ENCODE data around the gene TSHZ2. TPM values are rescaled to one million over a fixed set of nuclear protein-coding genes. Genes with fewer than 3 reads are reported as not detected.

Gene TSHZ2
- total RNA-seq, 1 donor from 2014 or later: 30.4 TPM

GRCh38 chr20:53187392-53188068 is 215.4 kb downstream of the TSHZ2 start:
- Histone ChIP-seq H3K36me3 (no peaks in the 10 kb centered on the region), H3K4me3 (no peak overlapping the region), H3K27ac (no peak overlapping the region), H3K4me1 (no peaks in the 10 kb centered on the region), H3K27me3 (no peaks in the 10 kb centered on the region), H3K9me3 (no peaks in the 10 kb centered on the region)
- peak in 1 of 2 donors; percentile 12 for DNase-seq (ENCODE audit: extremely low spot score in 2 of 2)
- intact Hi-C loops (cut with DNase I): no loop called here
- TF ChIP-seq POLR2A (IDR thresholded peaks at IDR 0.05) (no peak), POLR2AphosphoS5 (IDR thresholded peaks at IDR 0.05; ENCODE audit: insufficient read depth in 1 of 2, low read depth in 1 of 2) (no peak), CTCF (IDR thresholded peaks at IDR 0.05) (no peak)

GRCh38 chr20:53190225-53190624 is 218.1 kb downstream of the TSHZ2 start:
- no peaks in the 10 kb centered on the region for H3K36me3 ChIP-seq
- no peaks in the 10 kb centered on the region for H3K27me3 ChIP-seq
- H3K4me3 ChIP-seq: no peak overlapping the region
- no peaks in the 10 kb centered on the region for H3K4me1 ChIP-seq
- no peak for TF ChIP-seq POLR2A (IDR thresholded peaks at IDR 0.05)
- no peak for TF ChIP-seq CTCF (IDR thresholded peaks at IDR 0.05)
- no peak for TF ChIP-seq POLR2AphosphoS5 (IDR thresholded peaks at IDR 0.05; ENCODE audit: insufficient read depth in 1 of 2, low read depth in 1 of 2)
- DNase-seq (ENCODE audit: extremely low spot score in 2 of 2): no peak
- no peak overlapping the region for H3K27ac ChIP-seq
- intact Hi-C loops (cut with DNase I): no loop called here
- no peaks in the 10 kb centered on the region for H3K9me3 ChIP-seq

- H3K27me3 ChIP-seq: no peaks in the 10 kb centered on the region
- DNase-seq (ENCODE audit: extremely low spot score in 2 of 2): no peak
- no peak overlapping the region for H3K4me3 ChIP-seq
- intact Hi-C loops (cut with DNase I): no loop called here
- H3K4me1 ChIP-seq: no peaks in the 10 kb centered on the region
- TF ChIP-seq POLR2A (IDR thresholded peaks at IDR 0.05): no peak
- TF ChIP-seq CTCF (IDR thresholded peaks at IDR 0.05): no peak
- TF ChIP-seq POLR2AphosphoS5 (IDR thresholded peaks at IDR 0.05; ENCODE audit: insufficient read depth in 1 of 2, low read depth in 1 of 2): no peak
- no peak overlapping the region for H3K27ac ChIP-seq
- H3K9me3 ChIP-seq: no peaks in the 10 kb centered on the region
- no peaks in the 10 kb centered on the region for H3K36me3 ChIP-seq
Measured at GRCh38 chr20:53191957-53192356, 219.8 kb downstream of the TSHZ2 start.

GRCh38 chr20:53194306-53195290 is 222.4 kb downstream of the TSHZ2 start:
- Histone ChIP-seq H3K27ac (no peak overlapping the region), H3K4me3 (no peak overlapping the region), H3K36me3 (no peaks in the 10 kb centered on the region), H3K4me1 (no peaks in the 10 kb centered on the region), H3K9me3 (no peaks in the 10 kb centered on the region), H3K27me3 (no peaks in the 10 kb centered on the region)
- intact Hi-C loops (cut with DNase I): no loop called here
- TF ChIP-seq POLR2AphosphoS5 (IDR thresholded peaks at IDR 0.05; ENCODE audit: insufficient read depth in 1 of 2, low read depth in 1 of 2) (no peak), POLR2A (IDR thresholded peaks at IDR 0.05) (no peak), CTCF (IDR thresholded peaks at IDR 0.05) (no peak)
- no peak for DNase-seq (ENCODE audit: extremely low spot score in 2 of 2)

All from vagina (tissue), 2 donors.